DND-41 (cell line): Measurements from ENCODE around the gene ATXN1.

Source experiments
- ATAC-seq: fragments of 200-7000 bp; cut with Tn5 transposase; 3 replicates; pipeline ENCODE4 v1.9.1; 2021; ENCODE audit warnings: low read depth; ENCODE audit not compliant: insufficient read depth
- DNase-seq: peaks from one replicate; pipeline ENCODE4 v3.0.0-alpha.2; 2020
- H2AFZ ChIP-seq: 2 replicates; pipeline ENCODE4 v1.6.0; 2012; ENCODE audit warnings: low read depth, low read length
- H3K27ac ChIP-seq: 2 replicates; pipeline ENCODE4 v1.5.1; 2012; ENCODE audit warnings: low read length, inconsistent platforms
- H3K27me3 ChIP-seq: fragments of 200-600 bp; sonication (generic); 2 replicates; pipeline ENCODE4 v1.6.0; 2012; ENCODE audit warnings: low read length, mild to moderate bottlenecking, inconsistent platforms; ENCODE audit not compliant: insufficient read depth, poor library complexity
- H3K36me3 ChIP-seq: 2 replicates; pipeline ENCODE4 v1.5.1; 2012; ENCODE audit warnings: low read length, inconsistent platforms; ENCODE audit not compliant: insufficient read depth
- H3K4me1 ChIP-seq: 2 replicates; pipeline ENCODE4 v1.5.1; 2012; ENCODE audit warnings: mild to moderate bottlenecking, low read length; ENCODE audit not compliant: insufficient read depth
- H3K4me2 ChIP-seq: 2 replicates; pipeline ENCODE4 v1.6.0; 2012; ENCODE audit warnings: mild to moderate bottlenecking, moderate library complexity, low read length, inconsistent platforms; ENCODE audit not compliant: insufficient read depth
- H3K4me3 ChIP-seq, 2 experiments: fragments of 200-600 bp in 1 of 2; shearing (Covaris generic) in 1 of 2; 2 replicates each; pipeline ENCODE4 v1.5.1; 2012 to 2016; ENCODE audit warnings: inconsistent platforms in 2 of 2, low read length in 2 of 2, mild to moderate bottlenecking in 2 of 2, low read depth in 1 of 2, moderate library complexity in 1 of 2
- H3K79me2 ChIP-seq: 2 replicates; pipeline ENCODE4 v1.6.0; 2012; ENCODE audit warnings: low read length, inconsistent platforms; ENCODE audit not compliant: insufficient read depth
- H3K9ac ChIP-seq: 2 replicates; pipeline ENCODE4 v1.6.0; 2012; ENCODE audit warnings: low read depth, mild to moderate bottlenecking, inconsistent platforms, low read length, moderate library complexity
- H3K9me3 ChIP-seq: 2 replicates; pipeline ENCODE4 v1.5.1; 2012; ENCODE audit warnings: low read length, moderate library complexity, mild to moderate bottlenecking, inconsistent platforms; ENCODE audit not compliant: insufficient read depth, severe bottlenecking
- H4K20me1 ChIP-seq: 2 replicates; pipeline ENCODE4 v1.6.0; 2012; ENCODE audit warnings: low read length; ENCODE audit not compliant: insufficient read depth
- CTCF ChIP-seq: IDR thresholded peaks from 2 replicates; pipeline ENCODE4 v1.5.1; 2012; ENCODE audit warnings: borderline replicate concordance, low read length, moderate library complexity, mild to moderate bottlenecking; ENCODE audit not compliant: poor library complexity, severe bottlenecking; ENCODE audit errors: extremely low read depth
- EZH2 ChIP-seq: IDR thresholded peaks from 3 replicates; pipeline ENCODE4 v1.6.1; 2012; ENCODE audit warnings: borderline replicate concordance, low read depth, mild to moderate bottlenecking, moderate library complexity, low read length, inconsistent platforms; ENCODE audit not compliant: severe bottlenecking

ATXN1 gene

GRCh38 chr6:16681260-16681873 lies 79.9 kb downstream of the ATXN1 start:
- ATAC-seq, result no peak
- Histone ChIP-seq H3K4me1 (no peaks in the 10 kb centered on the region), H3K27ac (no peak overlapping the region), H3K27me3 (no peaks in the 10 kb centered on the region), H4K20me1 (no peaks in the 10 kb centered on the region), H2AFZ (no peak overlapping the region), H3K79me2 (no peaks in the 10 kb centered on the region), H3K9me3 (no peaks in the 10 kb centered on the region), H3K9ac (no peak overlapping the region), H3K4me3 (no peak overlapping the region), H3K4me2 (no peak overlapping the region), H3K36me3 (no peaks in the 10 kb centered on the region)
- TF ChIP-seq EZH2 (no peak), CTCF (no peak)
- no peak for DNase-seq

- Histone ChIP-seq H3K4me2 (no peak overlapping the region), H3K27ac (no peak overlapping the region), H4K20me1 (no peaks in the 10 kb centered on the region), H2AFZ (no peak overlapping the region), H3K79me2 (no peaks in the 10 kb centered on the region), H3K36me3 (no peaks in the 10 kb centered on the region), H3K9ac (no peak overlapping the region), H3K4me3 (no peak overlapping the region), H3K4me1 (no peaks in the 10 kb centered on the region), H3K27me3 (no peaks in the 10 kb centered on the region), H3K9me3 (no peaks in the 10 kb centered on the region)
- DNase-seq (no peak), ATAC-seq (no peak)
- TF ChIP-seq EZH2 (no peak), CTCF (no peak)
These were observed 82.2 kb downstream of the ATXN1 start for GRCh38 chr6:16679050-16679449.

- Histone ChIP-seq H3K9me3 (no peaks in the 10 kb centered on the region), H2AFZ (no peak overlapping the region), H3K79me2 (no peaks in the 10 kb centered on the region), H3K4me1 (no peaks in the 10 kb centered on the region), H3K4me3 (no peak overlapping the region), H3K27me3 (no peaks in the 10 kb centered on the region), H4K20me1 (no peaks in the 10 kb centered on the region), H3K4me2 (no peak overlapping the region), H3K36me3 (no peaks in the 10 kb centered on the region), H3K9ac (no peak overlapping the region), H3K27ac (no peak overlapping the region)
- no peak for TF ChIP-seq CTCF
- no peak for TF ChIP-seq EZH2
- ATAC-seq, result no peak
- DNase-seq, result no peak
These were observed 83.8 kb downstream of the ATXN1 start for GRCh38 chr6:16677458-16677857.
